ENCODE results near the gene TMX3.

TMX3 gene

GRCh38 chr18:68640861-68641260, 74.0 kb downstream of the TMX3 start:
- Histone ChIP-seq H3K4me1 (ENCODE audit: control insufficient read depth, low read length) (peaks cover 15% of the 10 kb centered on the region), H3F3A (ENCODE audit: control insufficient read depth, insufficient read depth) (no peaks in the 10 kb centered on the region), H3K4me3 (ENCODE audit: low read length) (no peak overlapping the region), H4K20me1 (ENCODE audit: control insufficient read depth, insufficient read depth, low read depth, low read length) (no peaks in the 10 kb centered on the region), H3K27me3 (ENCODE audit: control insufficient read depth, low read length) (no peaks in the 10 kb centered on the region), H3K27ac (ENCODE audit: low read depth, low read length) (no peak overlapping the region), H3K79me2 (ENCODE audit: control insufficient read depth, low read length) (no peaks in the 10 kb centered on the region), H3K9me3 (ENCODE audit: control insufficient read depth, insufficient read depth, low read length) (no peaks in the 10 kb centered on the region; the same call in 1 of the 2 replicates), H3K4me2 (ENCODE audit: low read length) (no peak overlapping the region), H3K36me3 (ENCODE audit: control insufficient read depth, low read length) (no peaks in the 10 kb centered on the region), H3K9me2 (replicated peaks; ENCODE audit: control insufficient read depth, low read length) (no peaks in the 10 kb centered on the region)
- TF ChIP-seq EZH2phosphoT487 (IDR thresholded peaks at IDR 0.05; ENCODE audit: borderline replicate concordance, low read length): no peak
- TF ChIP-seq, protein P1, sequence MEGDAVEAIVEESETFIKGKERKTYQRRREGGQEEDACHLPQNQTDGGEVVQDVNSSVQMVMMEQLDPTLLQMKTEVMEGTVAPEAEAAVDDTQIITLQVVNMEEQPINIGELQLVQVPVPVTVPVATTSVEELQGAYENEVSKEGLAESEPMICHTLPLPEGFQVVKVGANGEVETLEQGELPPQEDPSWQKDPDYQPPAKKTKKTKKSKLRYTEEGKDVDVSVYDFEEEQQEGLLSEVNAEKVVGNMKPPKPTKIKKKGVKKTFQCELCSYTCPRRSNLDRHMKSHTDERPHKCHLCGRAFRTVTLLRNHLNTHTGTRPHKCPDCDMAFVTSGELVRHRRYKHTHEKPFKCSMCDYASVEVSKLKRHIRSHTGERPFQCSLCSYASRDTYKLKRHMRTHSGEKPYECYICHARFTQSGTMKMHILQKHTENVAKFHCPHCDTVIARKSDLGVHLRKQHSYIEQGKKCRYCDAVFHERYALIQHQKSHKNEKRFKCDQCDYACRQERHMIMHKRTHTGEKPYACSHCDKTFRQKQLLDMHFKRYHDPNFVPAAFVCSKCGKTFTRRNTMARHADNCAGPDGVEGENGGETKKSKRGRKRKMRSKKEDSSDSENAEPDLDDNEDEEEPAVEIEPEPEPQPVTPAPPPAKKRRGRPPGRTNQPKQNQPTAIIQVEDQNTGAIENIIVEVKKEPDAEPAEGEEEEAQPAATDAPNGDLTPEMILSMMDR (IDR thresholded peaks at IDR 0.05; ENCODE audit: low read depth, low read length, poor library complexity, severe bottlenecking): no peak

DNA sequence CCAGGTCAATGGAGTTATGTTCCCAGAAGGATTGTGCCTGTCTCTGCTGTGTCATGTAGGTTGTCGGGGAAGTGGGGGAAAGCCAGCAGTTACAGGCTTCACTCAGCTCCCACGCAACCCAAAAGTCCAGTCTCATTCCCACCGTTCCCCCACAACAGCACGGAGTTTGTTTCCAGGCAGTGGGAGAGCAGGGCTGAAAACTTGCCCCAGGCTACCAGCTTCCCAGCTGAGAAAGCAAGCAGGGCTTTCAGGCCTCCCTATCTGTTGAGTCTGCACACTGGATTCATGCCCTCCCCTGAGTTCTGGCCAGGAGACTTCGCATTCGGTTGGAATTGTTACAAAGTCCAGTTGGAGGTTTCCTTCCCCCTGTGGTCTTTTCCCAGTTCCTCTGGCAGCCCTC, 76.3 kb downstream of the TMX3 start:
- Histone ChIP-seq H3K27ac (ENCODE audit: low read depth, low read length) (no peak overlapping the region), H3K4me1 (ENCODE audit: control insufficient read depth, low read length) (peaks cover 15% of the 10 kb centered on the region), H3K9me3 (ENCODE audit: control insufficient read depth, insufficient read depth, low read length) (no peaks in the 10 kb centered on the region; the same call in 1 of the 2 replicates), H3K4me2 (ENCODE audit: low read length) (no peak overlapping the region), H4K20me1 (ENCODE audit: control insufficient read depth, insufficient read depth, low read depth, low read length) (no peaks in the 10 kb centered on the region), H3F3A (ENCODE audit: control insufficient read depth, insufficient read depth) (no peaks in the 10 kb centered on the region), H3K79me2 (ENCODE audit: control insufficient read depth, low read length) (no peaks in the 10 kb centered on the region), H3K27me3 (ENCODE audit: control insufficient read depth, low read length) (no peaks in the 10 kb centered on the region), H3K9me2 (replicated peaks; ENCODE audit: control insufficient read depth, low read length) (no peaks in the 10 kb centered on the region), H3K4me3 (ENCODE audit: low read length) (no peak overlapping the region), H3K36me3 (ENCODE audit: control insufficient read depth, low read length) (no peaks in the 10 kb centered on the region)
- no peak for TF ChIP-seq EZH2phosphoT487 (IDR thresholded peaks at IDR 0.05; ENCODE audit: borderline replicate concordance, low read length)
- TF ChIP-seq, protein P1 (IDR thresholded peaks at IDR 0.05; ENCODE audit: low read depth, low read length, poor library complexity, severe bottlenecking): no peak

- Histone ChIP-seq H3K4me1 (ENCODE audit: control insufficient read depth, low read length) (no peaks in the 10 kb centered on the region), H3K27ac (ENCODE audit: low read depth, low read length) (no peak overlapping the region), H3K4me3 (ENCODE audit: low read length) (no peak overlapping the region), H3K36me3 (ENCODE audit: control insufficient read depth, low read length) (no peaks in the 10 kb centered on the region), H3K79me2 (ENCODE audit: control insufficient read depth, low read length) (no peaks in the 10 kb centered on the region), H4K20me1 (ENCODE audit: control insufficient read depth, insufficient read depth, low read depth, low read length) (no peaks in the 10 kb centered on the region), H3K9me3 (ENCODE audit: control insufficient read depth, insufficient read depth, low read length) (no peaks in the 10 kb centered on the region), H3F3A (ENCODE audit: control insufficient read depth, insufficient read depth) (no peaks in the 10 kb centered on the region), H3K4me2 (ENCODE audit: low read length) (no peak overlapping the region), H3K27me3 (ENCODE audit: control insufficient read depth, low read length) (no peaks in the 10 kb centered on the region), H3K9me2 (replicated peaks; ENCODE audit: control insufficient read depth, low read length) (no peaks in the 10 kb centered on the region)
- TF ChIP-seq, protein P1 (IDR thresholded peaks at IDR 0.05; ENCODE audit: low read depth, low read length, poor library complexity, severe bottlenecking): no peak
- TF ChIP-seq EZH2phosphoT487 (IDR thresholded peaks at IDR 0.05; ENCODE audit: borderline replicate concordance, low read length): no peak
Observed at GRCh38 chr18:68627812-68628211, 87.1 kb downstream of the TMX3 start.
